Activated B cell treated with CpG ODN at 0.5 μM for 24 hours (primary cell): ENCODE results near the gene KCNH6. TPM values are rescaled to one million over a fixed set of nuclear protein-coding genes. Genes with fewer than 3 reads are reported as not detected.

Experiments
- ATAC-seq: fragments of 200-7000 bp; cut with Tn5 transposase; one replicate; pipeline ENCODE4 v1.10.0; 2021; ENCODE audit warnings: low read depth, mild to moderate bottlenecking, moderate library complexity
- CTCF ChIA-PET: fragments of 350-600 bp; sonication (Branson Sonifier 250); formaldehyde crosslinking; loops from one replicate; lab custom pipeline; 2021; ENCODE audit warnings: antibody characterized with exemption; lab: Charles Lee
- POLR2A ChIA-PET: fragments of 350-600 bp; sonication (Branson Sonifier 250); formaldehyde crosslinking; loops from one replicate; lab custom pipeline; 2021; ENCODE audit warnings: antibody characterized with exemption; lab: Charles Lee
- DNase-seq: peaks from one replicate; pipeline ENCODE4 v3.0.0; 2022
- H3K27ac Mint-ChIP-seq: one replicate; pipeline ENCODE4 v1.8.0; 2020; ENCODE audit warnings: mixed read lengths
- H3K27me3 Mint-ChIP-seq: one replicate; pipeline ENCODE4 v1.8.0; 2021; ENCODE audit warnings: mixed read lengths
- H3K36me3 Mint-ChIP-seq: one replicate; pipeline ENCODE4 v1.8.0; 2021; ENCODE audit warnings: low read depth, mixed read lengths
- H3K4me1 Mint-ChIP-seq: one replicate; pipeline ENCODE4 v1.8.0; 2021; ENCODE audit warnings: mixed read lengths
- H3K4me3 Mint-ChIP-seq: one replicate; pipeline ENCODE4 v1.8.0; 2020; ENCODE audit warnings: mild to moderate bottlenecking, mixed read lengths
- H3K9me3 Mint-ChIP-seq: one replicate; pipeline ENCODE4 v1.8.0; 2020; ENCODE audit warnings: mixed read lengths
- intact Hi-C: fragments of 100-400 bp; cut with micrococcal nuclease; formaldehyde crosslinking; loops from one replicate; pipeline ENCODE4 v1.15.1; 2024
- total RNA-seq: library from RNA; stranded (reverse); gene quantifications from 2 replicates; pipeline ENCODE4 v1.2.3, GENCODE V29; 2022
- TF ChIP-seq, protein P1 (sequence below): fragments of 200-600 bp; IDR thresholded peaks from one replicate; pipeline ENCODE4 v1.8.0; 2022; ENCODE audit warnings: antibody characterized with exemption, mild to moderate bottlenecking

KCNH6 gene
- total RNA-seq, 1 donor from 2014 or later = not detected

DNA sequence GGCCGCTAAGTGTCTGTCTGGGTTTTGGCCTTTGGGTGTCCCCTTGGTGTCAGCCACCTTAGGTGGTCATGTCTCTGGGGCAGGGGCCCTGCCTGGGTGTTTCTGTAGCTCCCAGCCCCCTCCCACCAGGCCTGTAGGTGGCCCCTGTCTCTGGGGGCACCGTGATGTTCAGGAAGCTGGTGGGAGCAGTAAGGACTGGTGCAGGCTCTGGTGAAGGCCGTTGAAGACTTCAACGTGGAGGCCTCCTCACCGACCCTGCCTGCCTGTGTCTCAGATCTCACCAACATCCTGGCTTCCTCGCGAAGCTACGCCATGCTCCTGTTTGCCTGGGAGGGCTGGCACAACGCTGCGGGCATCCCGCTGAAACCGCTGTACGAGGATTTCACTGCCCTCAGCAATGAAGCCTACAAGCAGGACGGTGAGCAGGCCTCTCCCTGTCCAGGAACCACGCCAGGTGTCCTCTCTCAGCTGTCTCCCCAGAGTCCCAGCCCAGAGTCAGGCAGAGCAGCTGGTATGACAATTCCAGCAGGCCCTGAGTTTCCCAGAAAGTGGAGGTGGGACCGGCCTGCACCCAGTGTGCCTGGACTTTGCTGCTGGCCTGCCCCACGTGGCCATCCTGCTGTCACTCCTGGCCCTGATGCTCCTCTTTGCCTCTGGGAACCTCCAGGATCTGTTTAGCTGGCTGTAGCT is 43.5 kb upstream of the KCNH6 start:
- H3K4me3 Mint-ChIP-seq = no peak overlapping the region
- ATAC-seq = no peak
- peaks cover 28% of the 10 kb centered on the region for H3K27me3 Mint-ChIP-seq
- TF ChIP-seq, protein P1, sequence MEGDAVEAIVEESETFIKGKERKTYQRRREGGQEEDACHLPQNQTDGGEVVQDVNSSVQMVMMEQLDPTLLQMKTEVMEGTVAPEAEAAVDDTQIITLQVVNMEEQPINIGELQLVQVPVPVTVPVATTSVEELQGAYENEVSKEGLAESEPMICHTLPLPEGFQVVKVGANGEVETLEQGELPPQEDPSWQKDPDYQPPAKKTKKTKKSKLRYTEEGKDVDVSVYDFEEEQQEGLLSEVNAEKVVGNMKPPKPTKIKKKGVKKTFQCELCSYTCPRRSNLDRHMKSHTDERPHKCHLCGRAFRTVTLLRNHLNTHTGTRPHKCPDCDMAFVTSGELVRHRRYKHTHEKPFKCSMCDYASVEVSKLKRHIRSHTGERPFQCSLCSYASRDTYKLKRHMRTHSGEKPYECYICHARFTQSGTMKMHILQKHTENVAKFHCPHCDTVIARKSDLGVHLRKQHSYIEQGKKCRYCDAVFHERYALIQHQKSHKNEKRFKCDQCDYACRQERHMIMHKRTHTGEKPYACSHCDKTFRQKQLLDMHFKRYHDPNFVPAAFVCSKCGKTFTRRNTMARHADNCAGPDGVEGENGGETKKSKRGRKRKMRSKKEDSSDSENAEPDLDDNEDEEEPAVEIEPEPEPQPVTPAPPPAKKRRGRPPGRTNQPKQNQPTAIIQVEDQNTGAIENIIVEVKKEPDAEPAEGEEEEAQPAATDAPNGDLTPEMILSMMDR = no peak
- peaks cover 17% of the 10 kb centered on the region for H3K4me1 Mint-ChIP-seq
- H3K9me3 Mint-ChIP-seq = no peaks in the 10 kb centered on the region
- H3K27ac Mint-ChIP-seq = no peak overlapping the region
- ChIA-PET CTCF (interaction anchor here (0.8 to 5.7 kb wide), 13 partner anchors 8 to 231 kb away, joined by 3 to 155 read pairs (median 7); partner anchors contain the start of genes CYB561 and TACO1), POLR2A (interaction anchor here (1.7 kb wide), 3 partner anchors 34 to 142 kb away, joined by 5 read pairs; partner anchors contain the start of gene MAP3K3)
- DNase-seq = no peak
- H3K36me3 Mint-ChIP-seq = no peaks in the 10 kb centered on the region
- intact Hi-C loops = loop anchor here (1.0 to 5.0 kb wide), 5 partner anchors 33 to 218 kb away; partner anchors contain the start of genes CYB561 and DCAF7

DNA sequence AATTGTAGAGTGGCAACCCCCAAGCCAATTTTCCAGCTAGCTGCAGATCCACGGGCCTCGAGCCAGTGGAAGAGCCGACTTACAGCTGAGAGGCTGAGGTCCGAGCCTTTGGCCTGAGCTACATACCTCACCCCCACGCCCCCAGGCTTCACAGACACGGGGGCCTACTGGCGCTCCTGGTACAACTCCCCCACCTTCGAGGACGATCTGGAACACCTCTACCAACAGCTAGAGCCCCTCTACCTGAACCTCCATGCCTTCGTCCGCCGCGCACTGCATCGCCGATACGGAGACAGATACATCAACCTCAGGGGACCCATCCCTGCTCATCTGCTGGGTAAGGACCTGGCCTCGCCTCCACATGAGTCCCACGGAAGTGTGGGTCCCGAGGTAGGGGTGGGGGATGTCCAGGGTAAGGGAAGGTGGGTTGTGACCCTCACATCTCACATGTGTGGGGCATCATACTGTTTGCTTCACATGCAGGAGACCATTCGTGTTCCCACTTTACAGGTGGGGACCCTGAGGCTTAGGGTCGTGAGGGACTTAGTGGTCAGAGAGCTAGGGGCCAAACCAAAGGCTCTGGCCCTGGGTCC is 42.9 kb upstream of the KCNH6 start:
- CTCF ChIA-PET = interaction anchor here (1.4 to 5.7 kb wide), 6 partner anchors 19 to 230 kb away, joined by 3 to 155 read pairs (median 10); partner anchors contain the start of gene CYB561
- no peak overlapping the region for H3K4me3 Mint-ChIP-seq
- DNase-seq = no peak
- H3K36me3 Mint-ChIP-seq = no peaks in the 10 kb centered on the region
- H3K4me1 Mint-ChIP-seq = peaks cover 17% of the 10 kb centered on the region
- H3K27ac Mint-ChIP-seq = no peak overlapping the region
- POLR2A ChIA-PET = no interaction called here
- TF ChIP-seq, protein P1 = no peak
- no peak for ATAC-seq
- H3K27me3 Mint-ChIP-seq = peaks cover 25% of the 10 kb centered on the region
- intact Hi-C loops = no loop called here
- no peaks in the 10 kb centered on the region for H3K9me3 Mint-ChIP-seq

DNA sequence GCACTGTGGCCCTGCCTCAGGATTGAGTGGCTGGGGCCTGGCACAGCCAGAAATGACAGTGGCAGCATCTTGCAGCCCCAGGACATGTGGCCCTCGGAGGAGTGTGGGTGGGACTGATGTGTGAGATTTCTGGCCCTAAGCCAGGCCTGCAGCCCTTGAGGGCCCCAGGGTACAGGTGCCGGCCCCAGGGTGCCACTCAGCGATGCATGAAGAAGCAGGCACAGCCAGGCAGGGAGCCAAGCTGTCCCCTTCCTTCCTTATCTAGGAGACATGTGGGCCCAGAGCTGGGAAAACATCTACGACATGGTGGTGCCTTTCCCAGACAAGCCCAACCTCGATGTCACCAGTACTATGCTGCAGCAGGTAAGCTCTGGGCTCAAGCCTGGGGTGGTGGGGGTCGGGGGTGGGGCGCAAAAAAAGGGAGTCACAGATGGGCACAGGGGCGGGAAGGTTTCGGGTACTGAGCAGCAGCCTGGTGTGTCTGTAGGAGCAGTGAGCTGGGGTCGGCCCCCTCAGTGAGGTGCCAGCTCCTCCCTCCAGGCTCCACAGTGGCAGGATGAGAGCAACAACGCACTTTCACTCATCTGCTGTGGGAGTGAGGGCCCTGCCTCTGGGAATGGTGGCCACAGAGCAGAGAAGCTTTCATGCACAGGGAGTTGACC is 42.2 kb upstream of the KCNH6 start:
- Mint-ChIP-seq H3K27me3 (peaks cover 23% of the 10 kb centered on the region), H3K4me1 (peaks cover 15% of the 10 kb centered on the region), H3K27ac (no peak overlapping the region), H3K4me3 (no peak overlapping the region), H3K36me3 (no peaks in the 10 kb centered on the region), H3K9me3 (no peaks in the 10 kb centered on the region)
- ChIA-PET POLR2A (no interaction called here), CTCF (interaction anchor here (1.6 to 5.7 kb wide), 3 partner anchors 37 to 55 kb away, joined by 3 to 155 read pairs (median 26); no protein-coding TSS in a partner anchor)
- DNase-seq = no peak
- intact Hi-C loops = no loop called here
- TF ChIP-seq, protein P1 = no peak
- no peak for ATAC-seq

DNA sequence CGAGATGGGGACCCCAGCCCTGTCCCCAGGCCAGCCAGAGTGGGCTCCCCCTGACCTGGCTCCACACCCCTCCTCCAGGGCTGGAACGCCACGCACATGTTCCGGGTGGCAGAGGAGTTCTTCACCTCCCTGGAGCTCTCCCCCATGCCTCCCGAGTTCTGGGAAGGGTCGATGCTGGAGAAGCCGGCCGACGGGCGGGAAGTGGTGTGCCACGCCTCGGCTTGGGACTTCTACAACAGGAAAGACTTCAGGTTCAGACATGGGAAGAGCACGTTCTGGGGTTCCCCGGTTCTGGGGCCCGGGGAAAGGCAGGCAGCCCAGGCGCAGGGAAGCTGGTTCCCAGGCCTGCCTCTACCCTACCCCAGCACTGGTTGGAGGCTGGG is 41.7 kb upstream of the KCNH6 start:
- peaks cover 20% of the 10 kb centered on the region for H3K4me1 Mint-ChIP-seq
- H3K27me3 Mint-ChIP-seq = peaks cover 23% of the 10 kb centered on the region
- CTCF ChIA-PET = interaction anchor here (1.6 to 5.7 kb wide), 2 partner anchors 46 to 55 kb away, joined by 3 to 155 read pairs; no protein-coding TSS in a partner anchor
- ATAC-seq = no peak
- intact Hi-C loops = no loop called here
- no peak overlapping the region for H3K4me3 Mint-ChIP-seq
- TF ChIP-seq, protein P1 = no peak
- no peak for DNase-seq
- POLR2A ChIA-PET = no interaction called here
- H3K27ac Mint-ChIP-seq = no peak overlapping the region
- no peaks in the 10 kb centered on the region for H3K36me3 Mint-ChIP-seq
- no peaks in the 10 kb centered on the region for H3K9me3 Mint-ChIP-seq
